ENCODE data around the gene MAN1C1. TPM values are rescaled to one million over a fixed set of nuclear protein-coding genes. Genes with fewer than 3 reads are reported as not detected.

Gene MAN1C1
- polyA plus RNA-seq, 1 donor, result 9.6 TPM

Other genes with a start within 250 kb of the MAN1C1 start
- 0.53 TPM for gene RHCE, start 196.0 kb upstream of the MAN1C1 start, polyA plus RNA-seq (ENCODE audit: insufficient read length)
- gene MACO1, start 185.9 kb upstream of the MAN1C1 start, polyA plus RNA-seq (ENCODE audit: insufficient read length), result 18.1 TPM
- 11.5 TPM for gene LDLRAP1, start 73.2 kb upstream of the MAN1C1 start, polyA plus RNA-seq (ENCODE audit: insufficient read length)
- gene SELENON, start 183.4 kb downstream of the MAN1C1 start, polyA plus RNA-seq (ENCODE audit: insufficient read length), result 51.3 TPM
- gene MTFR1L, start 203.2 kb downstream of the MAN1C1 start, polyA plus RNA-seq (ENCODE audit: insufficient read length), result 69.7 TPM
- gene AUNIP, start 242.7 kb downstream of the MAN1C1 start, polyA plus RNA-seq (ENCODE audit: insufficient read length), result 0.71 TPM

Measured in forelimb muscle (tissue), 1 donor.